MG63 (cell line): Measurements from ENCODE around the gene PELI2. TPM values are rescaled to one million over a fixed set of nuclear protein-coding genes. Genes with fewer than 3 reads are reported as not detected.

Experiments
- DNase-seq: peaks from one replicate; pipeline ENCODE4 v3.0.0-alpha.2; 2020
- H3K27me3 ChIP-seq: fragments of 250-450 bp; sonication (Bioruptor Pico); 2 replicates; pipeline ENCODE4 v1.5.1; 2020; ENCODE audit warnings: mild to moderate bottlenecking, moderate library complexity
- H3K36me3 ChIP-seq: fragments of 250-450 bp; sonication (Bioruptor Pico); 2 replicates; pipeline ENCODE4 v1.5.1; 2020; ENCODE audit warnings: mild to moderate bottlenecking, moderate library complexity
- H3K4me3 ChIP-seq: fragments of 250-450 bp; sonication (Bioruptor Pico); 2 replicates; pipeline ENCODE4 v1.5.1; 2020; ENCODE audit warnings: mild to moderate bottlenecking, moderate library complexity
- H3K9me3 ChIP-seq: fragments of 250-450 bp; sonication (Bioruptor Pico); 2 replicates; pipeline ENCODE4 v1.5.1; 2020; ENCODE audit warnings: mild to moderate bottlenecking, moderate library complexity
- total RNA-seq: library from RNA; depleted of rRNA; stranded (reverse); fragments of >200 nt; shearing (Covaris generic); gene quantifications from 2 replicates; pipeline ENCODE4 v1.2.3, GENCODE V29; 2014; ENCODE audit warnings: low replicate concordance

The PELI2 gene
- total RNA-seq, 1 experiment from 2014 or later: 0.69 TPM

DNA sequence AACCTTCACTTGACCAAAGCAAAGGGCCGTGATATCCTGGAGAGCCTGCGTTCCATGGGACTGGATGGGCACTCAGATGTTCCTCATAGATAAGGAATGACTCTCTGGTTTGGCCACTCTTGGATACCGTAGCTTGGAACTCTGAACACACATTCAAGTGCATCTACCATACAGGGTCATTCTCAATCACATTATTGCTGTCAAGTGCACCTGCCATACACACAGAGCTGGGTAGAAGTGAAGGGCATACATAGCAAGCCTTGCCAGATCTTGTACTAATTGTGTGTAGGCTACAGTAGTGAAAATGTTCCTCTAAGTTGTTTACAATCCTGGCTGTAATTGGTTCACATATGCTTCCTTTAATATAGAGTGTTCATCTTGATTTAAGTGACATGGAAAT, 58.3 kb downstream of the PELI2 start:
- Histone ChIP-seq H3K4me3 (no peak overlapping the region), H3K27me3 (no peaks in the 10 kb centered on the region), H3K9me3 (no peaks in the 10 kb centered on the region), H3K36me3 (no peaks in the 10 kb centered on the region)
- DNase-seq: no peak

DNA sequence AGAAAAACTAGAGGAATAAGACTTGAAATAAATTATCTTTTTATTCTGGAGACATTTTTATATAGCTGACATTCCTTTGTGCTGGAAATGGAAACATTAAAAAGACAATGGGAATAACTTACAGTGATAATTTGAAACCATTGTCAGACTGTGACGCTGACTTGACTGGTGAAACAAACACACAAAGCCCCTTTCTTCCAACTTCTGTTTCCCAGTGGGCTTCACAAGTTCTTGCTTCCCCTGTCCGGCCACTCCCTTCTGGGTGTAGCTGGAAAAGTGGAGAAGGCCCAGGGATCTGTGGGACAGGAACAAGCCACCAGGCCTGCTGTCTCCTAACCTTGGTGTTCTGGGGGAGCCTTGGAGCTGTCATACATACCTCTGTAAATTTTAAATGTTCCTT, 58.8 kb downstream of the PELI2 start:
- Histone ChIP-seq H3K27me3 (no peaks in the 10 kb centered on the region), H3K9me3 (no peaks in the 10 kb centered on the region), H3K4me3 (no peak overlapping the region), H3K36me3 (no peaks in the 10 kb centered on the region)
- no peak for DNase-seq

DNA sequence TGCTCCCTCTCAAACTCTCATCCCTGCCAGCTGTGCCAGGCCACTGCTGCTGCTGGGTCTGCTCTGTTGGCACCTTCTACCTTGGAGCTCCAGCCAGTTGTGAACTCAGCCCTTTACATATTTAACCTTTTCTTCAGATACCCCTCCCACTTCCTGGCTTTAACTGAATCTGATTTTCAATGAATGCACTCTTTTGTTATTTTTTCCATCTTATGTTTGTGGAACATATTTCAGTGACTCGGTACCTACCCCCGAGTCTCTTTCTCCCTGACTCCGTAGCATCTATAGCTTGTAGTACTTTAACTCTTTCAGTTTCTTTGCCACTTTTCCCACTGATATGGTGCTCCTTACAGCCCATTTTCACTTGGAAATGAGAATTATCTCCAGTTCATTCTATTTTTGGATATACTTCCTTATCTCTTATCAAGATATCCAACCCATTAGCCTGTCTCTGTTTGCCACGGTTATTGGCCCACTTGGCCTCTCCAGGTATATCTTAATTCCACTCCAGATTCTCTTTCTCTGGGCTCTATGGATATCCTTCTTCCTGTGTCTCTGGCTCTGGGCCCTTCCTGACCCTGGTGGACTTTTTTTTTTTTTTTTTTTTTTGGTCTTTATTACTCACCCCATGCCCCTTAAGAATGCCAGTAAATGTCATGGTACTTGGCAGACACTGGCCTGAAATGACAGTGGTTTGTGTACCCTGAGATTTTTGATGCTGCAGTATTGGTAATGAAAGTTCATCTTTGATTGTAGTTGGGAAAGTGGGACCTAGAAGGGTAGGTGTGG, 62.7 kb downstream of the PELI2 start:
- H3K9me3 ChIP-seq: no peaks in the 10 kb centered on the region
- H3K36me3 ChIP-seq: no peaks in the 10 kb centered on the region
- DNase-seq: no peak
- H3K4me3 ChIP-seq: no peak overlapping the region
- no peaks in the 10 kb centered on the region for H3K27me3 ChIP-seq

DNA sequence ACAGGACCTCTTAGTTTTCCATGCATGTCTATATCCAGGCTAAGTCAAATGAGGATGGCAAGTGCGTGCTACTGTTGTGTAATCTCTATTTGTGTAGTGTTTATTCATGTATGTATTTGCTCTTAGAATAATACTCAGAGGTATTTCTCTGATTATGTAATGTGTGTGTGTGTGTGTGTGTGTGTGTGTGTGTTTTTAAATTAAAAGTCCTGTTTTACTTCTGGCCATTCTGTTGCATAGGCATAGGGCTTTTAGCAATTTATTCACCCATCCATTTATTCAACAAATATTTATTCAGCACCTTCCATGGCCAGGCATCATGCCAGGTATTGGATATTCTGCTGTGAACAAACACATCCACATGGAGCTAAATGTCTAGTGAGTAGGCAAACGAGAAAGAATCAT, 63.5 kb downstream of the PELI2 start:
- Histone ChIP-seq H3K36me3 (no peaks in the 10 kb centered on the region), H3K4me3 (no peak overlapping the region), H3K27me3 (no peaks in the 10 kb centered on the region), H3K9me3 (no peaks in the 10 kb centered on the region)
- DNase-seq: no peak

DNA sequence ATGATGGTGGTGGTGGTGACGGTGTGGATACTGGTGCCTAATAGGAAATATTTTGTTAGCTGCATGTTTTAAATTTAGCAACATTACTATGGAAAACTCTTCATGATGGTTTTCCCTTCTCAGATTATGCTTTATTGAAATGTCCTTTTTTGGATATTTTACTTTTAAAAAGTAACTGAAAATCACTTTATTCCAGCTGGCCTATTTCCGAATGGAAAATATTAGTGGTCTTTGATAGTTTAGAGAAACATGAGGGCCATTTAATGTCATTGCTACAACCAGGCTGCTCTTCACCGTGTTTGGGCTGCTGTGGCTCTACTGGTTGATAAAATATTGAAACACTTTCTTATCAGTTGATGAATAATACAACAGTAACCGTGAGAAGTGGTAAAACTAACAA, 64.2 kb downstream of the PELI2 start:
- H3K4me3 ChIP-seq: no peak overlapping the region
- H3K27me3 ChIP-seq: no peaks in the 10 kb centered on the region
- H3K36me3 ChIP-seq: no peaks in the 10 kb centered on the region
- H3K9me3 ChIP-seq: no peaks in the 10 kb centered on the region
- DNase-seq: no peak

DNA sequence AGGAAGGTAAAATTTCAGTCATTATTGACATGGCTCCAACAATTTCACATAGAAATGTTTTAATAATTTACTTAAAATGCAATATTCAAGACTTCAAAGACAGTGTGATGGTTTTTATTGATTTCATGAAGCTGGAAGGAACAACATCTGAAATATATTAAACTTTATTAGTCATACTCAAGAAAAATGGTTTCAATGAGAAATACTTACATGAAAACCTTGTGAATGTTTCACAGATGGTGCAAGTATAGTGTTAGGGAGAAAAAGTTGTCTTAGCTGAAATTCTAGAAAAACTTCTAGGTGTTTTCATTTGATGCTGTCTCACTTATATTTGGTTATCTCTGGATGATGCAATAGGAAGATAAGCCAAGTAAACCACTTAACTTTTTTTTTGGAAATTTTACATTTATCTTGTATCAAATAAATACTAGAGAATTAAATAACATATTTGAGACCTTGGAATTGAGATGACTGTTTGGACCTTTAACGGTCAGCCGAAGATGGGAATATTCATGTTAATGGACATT, 65.5 kb downstream of the PELI2 start:
- H3K36me3 ChIP-seq: no peaks in the 10 kb centered on the region

DNA sequence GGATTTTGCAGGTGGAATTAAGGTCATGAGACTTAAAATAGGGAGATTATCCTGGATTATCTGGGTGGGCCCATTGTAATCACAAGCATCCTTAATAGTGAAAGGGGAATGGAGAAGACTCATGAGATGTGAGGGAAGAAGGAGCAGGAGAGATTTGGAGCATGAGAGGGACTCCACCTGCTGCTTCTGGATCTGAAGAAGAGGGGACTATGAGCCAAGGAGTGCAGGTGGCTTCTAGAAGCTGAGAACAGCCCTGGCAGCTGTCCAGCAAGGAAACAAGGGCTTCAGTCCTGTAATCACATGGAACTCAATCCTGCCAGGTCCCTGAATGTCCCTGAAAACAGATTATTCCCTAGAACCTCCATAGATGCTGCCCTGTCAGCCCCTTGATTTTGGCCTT, 67.8 kb downstream of the PELI2 start:
- Histone ChIP-seq H3K36me3 (no peaks in the 10 kb centered on the region), H3K4me3 (no peak overlapping the region), H3K9me3 (no peaks in the 10 kb centered on the region), H3K27me3 (no peaks in the 10 kb centered on the region)
- DNase-seq: no peak

More for the DNA sequence above, 65.5 kb downstream of the PELI2 start:
- Histone ChIP-seq H3K4me3 (no peak overlapping the region), H3K27me3 (no peaks in the 10 kb centered on the region), H3K9me3 (no peaks in the 10 kb centered on the region)
- DNase-seq: no peak

DNA sequence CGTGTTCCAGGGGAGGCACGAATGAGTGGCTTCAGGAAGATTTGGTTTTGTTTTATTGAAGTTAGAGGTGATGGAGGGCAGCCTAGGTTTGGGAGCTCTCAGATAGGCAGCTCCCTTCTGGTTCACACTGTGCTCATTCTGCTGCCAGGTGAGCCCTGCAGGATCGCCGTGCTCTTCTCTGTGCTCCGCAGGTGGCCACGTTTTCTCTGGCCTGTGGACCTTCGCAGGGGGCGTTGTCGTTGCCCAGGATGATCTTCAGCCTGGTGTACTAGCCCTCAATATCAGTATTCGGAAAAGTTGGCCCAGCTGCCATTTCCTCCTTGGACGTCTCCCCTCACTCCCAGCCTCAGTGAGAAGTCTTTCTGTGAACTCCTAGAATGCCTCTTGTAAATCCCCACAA, 69.5 kb downstream of the PELI2 start:
- Histone ChIP-seq H3K36me3 (no peaks in the 10 kb centered on the region), H3K4me3 (no peak overlapping the region), H3K9me3 (no peaks in the 10 kb centered on the region), H3K27me3 (no peaks in the 10 kb centered on the region)
- DNase-seq: no peak

DNA sequence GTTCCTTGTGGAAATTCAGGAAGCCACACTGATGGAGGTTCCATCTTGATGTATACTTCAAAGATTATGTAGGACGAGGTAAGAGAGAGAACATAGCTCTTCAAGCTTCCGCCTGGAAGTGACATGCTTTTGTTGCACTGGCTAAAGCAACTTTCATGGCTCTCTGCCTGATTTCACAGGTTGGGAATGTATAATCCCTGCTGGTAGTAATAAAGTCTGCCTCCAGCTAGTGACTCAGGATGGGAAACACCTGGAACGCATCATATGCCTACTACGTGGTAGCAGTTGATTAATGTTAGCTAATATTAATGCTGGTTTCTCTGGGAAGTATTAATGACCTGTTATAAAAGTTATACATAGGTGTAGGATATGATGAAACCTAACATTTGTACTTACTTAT, 71.1 kb downstream of the PELI2 start:
- no peak for DNase-seq
- no peaks in the 10 kb centered on the region for H3K36me3 ChIP-seq
- no peaks in the 10 kb centered on the region for H3K27me3 ChIP-seq
- no peaks in the 10 kb centered on the region for H3K9me3 ChIP-seq
- no peak overlapping the region for H3K4me3 ChIP-seq

DNA sequence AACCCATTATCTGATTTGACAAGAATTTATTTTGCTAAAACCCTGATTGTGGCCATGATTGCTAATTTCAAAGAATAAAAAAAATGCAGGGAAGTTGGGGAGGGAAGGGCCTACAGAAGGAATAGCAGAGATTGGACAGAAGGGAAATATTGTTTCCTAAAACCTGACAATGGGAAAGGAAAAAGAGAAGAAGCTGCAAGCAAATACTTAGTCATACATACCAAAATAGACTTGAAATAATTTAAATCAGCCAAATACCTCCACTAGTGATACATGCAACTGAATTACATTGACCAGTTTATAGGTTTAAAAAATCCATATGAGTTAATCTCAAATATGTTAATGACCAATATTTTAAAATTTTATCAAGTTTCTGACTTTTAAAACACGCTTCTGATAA, 75.1 kb downstream of the PELI2 start:
- no peaks in the 10 kb centered on the region for H3K9me3 ChIP-seq
- no peak for DNase-seq
- no peaks in the 10 kb centered on the region for H3K27me3 ChIP-seq
- H3K36me3 ChIP-seq: no peaks in the 10 kb centered on the region
- H3K4me3 ChIP-seq: no peak overlapping the region

DNA sequence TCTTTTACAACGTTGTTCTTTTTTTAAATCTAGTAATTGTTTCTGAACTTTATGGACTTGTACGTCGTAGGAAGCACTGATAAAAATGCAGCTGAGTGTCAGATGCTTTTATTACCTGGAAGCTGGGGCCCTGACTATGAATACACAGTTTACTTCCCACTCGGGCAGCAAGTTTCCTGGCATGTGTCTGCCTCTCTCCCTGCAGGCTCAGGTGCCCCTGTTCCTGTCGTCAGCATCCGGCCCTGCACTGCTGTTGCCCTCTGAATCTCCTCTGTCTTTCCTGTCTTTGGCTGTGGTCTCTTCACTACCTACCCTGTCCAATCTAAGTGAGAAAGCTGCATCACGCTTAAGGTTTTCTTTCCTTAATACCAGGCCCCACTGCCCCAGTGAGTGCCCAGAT, 75.8 kb downstream of the PELI2 start:
- no peak overlapping the region for H3K4me3 ChIP-seq
- no peaks in the 10 kb centered on the region for H3K36me3 ChIP-seq
- no peak for DNase-seq
- H3K27me3 ChIP-seq: no peaks in the 10 kb centered on the region
- H3K9me3 ChIP-seq: no peaks in the 10 kb centered on the region

DNA sequence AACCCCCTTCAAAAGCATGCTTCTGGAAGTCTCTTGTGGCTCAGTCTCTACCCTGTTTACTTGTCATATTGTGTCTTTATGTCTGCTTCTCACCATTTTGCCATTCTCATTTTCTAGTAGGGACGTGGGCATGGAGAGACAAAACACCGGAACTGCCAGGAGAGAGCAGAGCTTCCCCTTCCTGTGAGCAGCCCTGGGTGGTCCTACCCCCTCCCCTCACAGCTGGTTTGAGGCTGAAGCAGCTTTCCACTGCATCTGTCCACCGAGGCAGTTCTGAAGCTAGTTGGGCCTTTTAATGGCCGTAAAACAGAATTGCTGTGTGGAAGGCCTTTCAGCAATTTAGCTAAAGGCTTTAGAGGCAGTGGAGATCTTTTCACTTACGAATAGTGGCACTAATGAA, 77.0 kb downstream of the PELI2 start:
- Histone ChIP-seq H3K27me3 (no peaks in the 10 kb centered on the region), H3K4me3 (no peak overlapping the region), H3K9me3 (no peaks in the 10 kb centered on the region), H3K36me3 (no peaks in the 10 kb centered on the region)
- no peak for DNase-seq

DNA sequence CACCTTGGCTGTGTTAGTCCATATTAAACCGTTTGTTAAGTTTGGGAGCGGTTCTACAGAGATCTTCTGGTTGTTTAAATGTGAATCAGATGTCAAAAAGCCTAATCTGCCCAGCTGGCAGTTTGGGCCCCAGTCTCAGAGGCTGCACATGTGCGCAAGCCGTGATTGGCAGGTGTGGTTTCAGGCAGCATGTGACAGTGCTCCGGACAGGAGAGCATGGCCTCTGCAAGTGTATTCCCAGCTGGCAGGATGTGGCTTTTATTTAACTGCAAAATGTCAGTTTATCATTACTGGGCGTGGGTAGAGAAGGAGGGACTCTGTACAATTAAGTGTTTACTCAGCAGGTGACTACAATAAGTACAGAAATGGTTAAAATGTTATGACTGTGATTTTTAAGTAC, 77.5 kb downstream of the PELI2 start:
- Histone ChIP-seq H3K27me3 (no peaks in the 10 kb centered on the region), H3K36me3 (no peaks in the 10 kb centered on the region), H3K9me3 (no peaks in the 10 kb centered on the region), H3K4me3 (no peak overlapping the region)
- DNase-seq: no peak

DNA sequence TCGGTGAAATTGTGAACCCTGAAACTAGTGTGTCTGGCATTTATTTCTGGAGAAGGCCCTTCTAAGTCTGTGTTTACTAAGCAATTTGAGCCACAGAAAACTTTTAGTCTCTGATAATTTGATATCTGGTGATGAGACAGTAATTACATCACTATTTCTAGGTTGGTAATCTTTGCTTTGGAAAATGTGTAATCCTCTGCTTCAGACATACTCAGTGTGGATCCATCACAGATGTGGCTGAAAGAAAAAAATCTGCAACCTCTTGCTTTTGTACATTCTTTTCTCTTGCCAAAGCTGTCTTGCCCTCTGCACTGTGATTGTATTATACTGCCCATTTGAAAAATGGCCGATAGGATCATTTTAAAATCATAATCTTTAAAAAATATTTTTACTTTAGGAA, 78.1 kb downstream of the PELI2 start:
- H3K27me3 ChIP-seq: no peaks in the 10 kb centered on the region
- H3K36me3 ChIP-seq: no peaks in the 10 kb centered on the region
- DNase-seq: no peak
- H3K4me3 ChIP-seq: no peak overlapping the region
- H3K9me3 ChIP-seq: no peaks in the 10 kb centered on the region

DNA sequence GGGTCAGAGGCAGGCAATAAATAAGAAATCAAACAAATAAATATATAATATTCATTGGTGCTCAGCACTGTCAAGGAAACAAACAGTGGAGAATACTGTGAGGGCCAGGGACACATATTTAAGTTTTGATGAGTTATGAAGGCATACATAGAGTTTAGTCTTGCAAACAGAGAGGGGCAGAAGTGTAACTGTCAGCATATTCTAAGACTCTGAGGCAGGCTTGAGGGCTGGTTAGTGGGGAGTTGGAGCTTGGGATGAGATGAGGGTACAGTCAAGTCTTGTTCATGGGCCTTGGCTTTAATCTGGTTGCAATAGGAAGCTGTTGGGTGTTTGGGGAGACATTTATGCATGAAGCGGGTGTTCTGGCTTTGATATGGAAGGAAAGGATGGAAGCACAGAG, 78.9 kb downstream of the PELI2 start:
- no peak overlapping the region for H3K4me3 ChIP-seq
- DNase-seq: no peak
- H3K9me3 ChIP-seq: no peaks in the 10 kb centered on the region

DNA sequence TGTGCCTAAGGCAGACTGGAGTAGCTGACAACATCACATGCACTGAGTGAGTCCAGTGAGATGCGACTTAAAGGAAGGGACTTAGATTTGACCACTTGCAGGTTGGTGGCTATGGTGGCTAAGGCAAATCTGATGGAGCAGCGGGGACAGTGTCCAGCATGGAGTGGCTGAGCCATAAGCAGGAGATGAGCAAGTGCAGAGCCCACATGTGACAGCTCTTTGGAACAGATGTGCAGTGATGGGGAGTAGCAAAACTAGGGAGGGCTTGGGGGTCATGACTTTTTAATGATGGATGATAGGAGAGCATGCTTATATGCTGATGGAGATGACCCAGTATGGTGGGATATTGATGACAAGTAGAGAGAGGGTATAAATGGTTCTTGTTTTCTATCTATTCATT, 80.2 kb downstream of the PELI2 start:
- DNase-seq: no peak
- Histone ChIP-seq H3K9me3 (no peaks in the 10 kb centered on the region), H3K36me3 (no peaks in the 10 kb centered on the region), H3K27me3 (no peaks in the 10 kb centered on the region), H3K4me3 (no peak overlapping the region)

More for the DNA sequence above, 78.9 kb downstream of the PELI2 start:
- Histone ChIP-seq H3K36me3 (no peaks in the 10 kb centered on the region), H3K27me3 (no peaks in the 10 kb centered on the region)

DNA sequence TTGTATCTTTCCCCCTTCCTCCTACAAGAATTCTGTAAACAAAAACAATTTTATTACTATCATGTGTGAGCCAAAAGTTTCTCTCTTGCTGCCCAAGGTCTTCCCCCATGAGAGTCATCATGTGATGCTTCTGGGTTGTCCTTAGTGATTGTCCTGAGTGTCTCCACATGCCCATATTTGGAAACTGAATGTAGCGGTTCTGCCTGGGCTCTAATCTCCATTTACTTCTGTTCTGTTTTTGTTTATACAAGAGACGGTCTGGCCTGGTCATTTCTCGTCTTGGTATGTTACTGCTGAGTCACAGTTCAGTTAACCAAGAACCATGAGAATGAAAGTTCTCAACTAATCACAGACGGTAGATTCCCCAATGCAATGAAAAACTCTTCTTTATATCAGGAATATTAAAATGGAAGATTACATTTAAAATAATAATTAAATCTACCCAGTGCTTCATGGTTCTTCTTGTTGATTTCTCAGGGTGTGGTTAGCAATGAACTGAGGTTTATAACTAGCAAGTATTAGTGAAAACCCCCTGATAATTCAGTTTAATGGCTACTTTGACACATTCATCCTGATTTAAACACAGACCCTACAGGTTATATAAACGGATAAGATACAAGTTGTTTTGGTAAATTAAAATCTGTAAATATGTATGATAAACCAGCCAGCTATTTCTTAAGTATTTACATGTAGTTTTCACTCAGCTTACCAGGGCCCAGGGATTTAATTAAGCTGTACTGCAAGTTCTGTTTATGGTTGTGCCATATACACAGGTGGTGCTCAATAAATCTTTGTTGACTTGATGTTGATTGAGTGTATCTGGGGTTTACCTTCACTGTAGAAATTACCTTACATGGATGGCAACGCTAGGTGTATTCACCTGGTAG, 81.1 kb downstream of the PELI2 start:
- Histone ChIP-seq H3K9me3 (no peaks in the 10 kb centered on the region), H3K27me3 (no peaks in the 10 kb centered on the region), H3K36me3 (no peaks in the 10 kb centered on the region), H3K4me3 (no peak overlapping the region)
- peak; percentile 43 for DNase-seq
